Measurements from ENCODE around the gene MIF4GD.
"Not testable (repeated sequence)": the region's sequence is repeated elsewhere in the genome, so short reads cannot be mapped to it uniquely, and the experiment has no call there.

MIF4GD gene

GRCh38 chr17:75280189-75280588, 9.2 kb upstream of the MIF4GD start:
- H3K9ac ChIP-seq (ENCODE audit: low read length); H3K4me1 ChIP-seq (ENCODE audit: control insufficient read depth, insufficient read depth, low read length); H3K9me3 ChIP-seq (ENCODE audit: control insufficient read depth, low read length); H3K36me3 ChIP-seq (ENCODE audit: control insufficient read depth, insufficient read depth, low read length); H3K4me3 ChIP-seq (ENCODE audit: low read length); H3K27me3 ChIP-seq (ENCODE audit: control insufficient read depth, insufficient read depth, low read length): not testable (repeated sequence)

DNA sequence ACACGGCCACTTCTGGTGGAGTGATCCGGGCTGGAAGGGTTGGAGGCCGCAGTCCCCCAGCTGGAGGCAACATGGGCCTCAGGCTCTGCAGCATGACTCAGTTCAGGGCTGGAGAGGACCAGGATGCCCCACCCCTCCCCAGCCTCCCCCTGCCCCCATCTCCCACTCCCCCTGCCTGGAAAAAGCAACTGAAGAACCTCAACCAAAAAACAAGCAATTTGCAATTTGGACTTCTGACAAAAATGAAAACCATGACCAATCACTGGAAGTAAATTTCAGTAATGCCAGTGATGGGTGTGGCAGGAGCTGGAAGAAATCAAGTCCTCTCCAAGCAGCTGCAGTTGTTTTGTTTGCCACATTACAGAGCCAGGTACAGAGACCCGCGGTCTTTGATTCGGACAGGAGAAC, 6.6 kb upstream of the MIF4GD start:
- Histone ChIP-seq H3K9ac (ENCODE audit: low read length) (no peak overlapping the region), H3K9me3 (ENCODE audit: control insufficient read depth, low read length) (no peaks in the 10 kb centered on the region), H3K4me1 (ENCODE audit: control insufficient read depth, insufficient read depth, low read length) (no peaks in the 10 kb centered on the region), H3K27me3 (ENCODE audit: control insufficient read depth, insufficient read depth, low read length) (no peaks in the 10 kb centered on the region), H3K36me3 (ENCODE audit: control insufficient read depth, insufficient read depth, low read length) (no peaks in the 10 kb centered on the region), H3K4me3 (ENCODE audit: low read length) (no peak overlapping the region)

DNA sequence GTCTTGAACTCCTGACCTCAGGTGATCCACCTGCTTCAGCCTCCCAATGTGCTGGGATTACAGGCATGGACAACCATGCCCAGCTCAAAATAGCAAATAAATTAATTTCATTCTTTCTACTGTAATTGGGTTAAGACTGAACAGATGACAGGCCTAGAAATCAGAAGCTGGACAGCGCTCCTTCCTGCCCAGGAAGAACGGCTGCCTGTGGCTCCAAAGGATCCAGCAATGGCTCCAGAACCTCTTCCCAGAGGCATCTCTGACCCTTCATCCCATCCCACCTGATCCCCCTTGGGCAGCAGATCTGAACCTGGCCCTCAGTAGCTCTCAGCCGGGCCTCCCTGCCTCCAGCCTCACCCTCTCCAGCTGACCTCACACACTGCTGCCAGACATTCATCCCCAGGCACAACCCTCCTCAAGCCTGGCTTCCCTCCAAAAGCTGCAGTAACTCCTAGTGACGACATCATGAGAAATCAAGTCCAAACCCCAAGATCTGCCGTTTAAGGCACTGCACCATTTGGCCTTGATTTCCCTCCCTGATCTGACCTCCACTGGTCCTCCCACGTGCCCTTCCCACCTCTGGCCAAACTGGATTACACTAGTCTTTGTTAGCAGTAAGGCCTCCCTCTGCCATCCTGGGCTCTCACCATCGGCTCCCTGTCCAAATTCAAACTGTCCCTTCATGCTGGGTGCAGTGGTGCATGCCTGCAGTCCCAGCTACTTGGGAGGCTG, 3.1 kb upstream of the MIF4GD start:
- H3K27me3 ChIP-seq (ENCODE audit: control insufficient read depth, insufficient read depth, low read length): no peaks in the 10 kb centered on the region
- H3K9ac ChIP-seq (ENCODE audit: low read length): no peak overlapping the region
- H3K4me1 ChIP-seq (ENCODE audit: control insufficient read depth, insufficient read depth, low read length): peaks cover 16% of the 10 kb centered on the region
- no peak overlapping the region for H3K4me3 ChIP-seq (ENCODE audit: low read length)
- H3K9me3 ChIP-seq (ENCODE audit: control insufficient read depth, low read length): no peaks in the 10 kb centered on the region
- H3K36me3 ChIP-seq (ENCODE audit: control insufficient read depth, insufficient read depth, low read length): no peaks in the 10 kb centered on the region

DNA sequence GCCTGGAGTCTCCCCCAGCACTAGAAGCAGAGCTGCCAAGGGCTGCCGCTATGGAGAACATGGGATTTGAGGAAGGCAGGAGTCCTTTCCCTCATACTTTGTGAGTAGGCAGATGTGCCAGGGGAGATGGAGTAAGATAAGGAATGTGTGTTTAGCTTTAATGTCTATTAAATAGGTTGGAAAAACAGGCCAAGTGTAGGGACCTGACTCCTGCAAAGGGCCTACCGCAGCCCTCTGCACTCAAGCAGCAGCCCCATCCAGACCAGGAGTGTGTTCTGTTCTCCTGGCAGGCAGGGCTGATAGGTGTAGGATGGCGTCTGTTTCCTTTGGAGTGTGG, 1.8 kb upstream of the MIF4GD start:
- no peak overlapping the region for H3K9ac ChIP-seq (ENCODE audit: low read length)
- H3K4me1 ChIP-seq (ENCODE audit: control insufficient read depth, insufficient read depth, low read length): peaks cover 18% of the 10 kb centered on the region
- H3K36me3 ChIP-seq (ENCODE audit: control insufficient read depth, insufficient read depth, low read length): no peaks in the 10 kb centered on the region
- no peak overlapping the region for H3K4me3 ChIP-seq (ENCODE audit: low read length)
- no peaks in the 10 kb centered on the region for H3K27me3 ChIP-seq (ENCODE audit: control insufficient read depth, insufficient read depth, low read length)
- H3K9me3 ChIP-seq (ENCODE audit: control insufficient read depth, low read length): no peaks in the 10 kb centered on the region

GRCh38 chr17:75271955-75272847, 1.2 kb upstream of the MIF4GD start:
- H3K4me3 ChIP-seq (ENCODE audit: low read length): peak overlapping the region; percentile 41
- no peaks in the 10 kb centered on the region for H3K9me3 ChIP-seq (ENCODE audit: control insufficient read depth, low read length)
- no peaks in the 10 kb centered on the region for H3K36me3 ChIP-seq (ENCODE audit: control insufficient read depth, insufficient read depth, low read length)
- H3K4me1 ChIP-seq (ENCODE audit: control insufficient read depth, insufficient read depth, low read length): peaks cover 25% of the 10 kb centered on the region
- no peaks in the 10 kb centered on the region for H3K27me3 ChIP-seq (ENCODE audit: control insufficient read depth, insufficient read depth, low read length)
- peak overlapping the region; percentile 71 for H3K9ac ChIP-seq (ENCODE audit: low read length)

- no peaks in the 10 kb centered on the region for H3K9me3 ChIP-seq (ENCODE audit: control insufficient read depth, low read length)
- H3K4me1 ChIP-seq (ENCODE audit: control insufficient read depth, insufficient read depth, low read length): peaks cover 29% of the 10 kb centered on the region
- peak overlapping the region; percentile 41 for H3K4me3 ChIP-seq (ENCODE audit: low read length)
- no peaks in the 10 kb centered on the region for H3K27me3 ChIP-seq (ENCODE audit: control insufficient read depth, insufficient read depth, low read length)
- peak overlapping the region; percentile 71 for H3K9ac ChIP-seq (ENCODE audit: low read length)
- H3K36me3 ChIP-seq (ENCODE audit: control insufficient read depth, insufficient read depth, low read length): no peaks in the 10 kb centered on the region
Measured at GRCh38 chr17:75271233-75271954, 363 bp upstream of the MIF4GD start.

- H3K9me3 ChIP-seq (ENCODE audit: control insufficient read depth, low read length): no peaks in the 10 kb centered on the region
- peaks cover 3% of the 10 kb centered on the region for H3K36me3 ChIP-seq (ENCODE audit: control insufficient read depth, insufficient read depth, low read length)
- peak overlapping the region; percentile 90 for H3K9ac ChIP-seq (ENCODE audit: low read length)
- H3K27me3 ChIP-seq (ENCODE audit: control insufficient read depth, insufficient read depth, low read length): no peaks in the 10 kb centered on the region
- H3K4me1 ChIP-seq (ENCODE audit: control insufficient read depth, insufficient read depth, low read length): peaks cover 29% of the 10 kb centered on the region
- peak overlapping the region; percentile 96 for H3K4me3 ChIP-seq (ENCODE audit: low read length)
Measured at GRCh38 chr17:75270218-75270965, 639 bp downstream of the MIF4GD start.

DNA sequence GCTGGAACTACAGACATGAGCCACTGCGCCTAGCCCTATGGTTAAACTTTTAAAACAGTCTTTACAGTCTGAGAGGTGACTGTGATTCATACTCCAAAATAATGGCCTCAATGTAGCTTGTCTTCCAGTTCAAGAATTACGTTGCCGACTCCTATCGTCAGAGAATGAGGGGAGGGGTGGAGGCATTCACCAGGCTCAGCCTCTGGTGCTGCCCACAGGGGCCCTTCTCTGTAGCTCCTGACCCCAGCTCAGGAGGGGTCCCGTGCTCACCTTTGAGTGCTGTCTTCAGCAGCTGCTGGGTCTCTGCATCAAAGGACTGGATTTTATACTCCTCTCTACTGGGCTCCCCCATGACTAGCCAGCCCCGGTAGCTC, 1.2 kb downstream of the MIF4GD start:
- H3K9ac ChIP-seq (ENCODE audit: low read length): peak overlapping the region; percentile 90
- H3K27me3 ChIP-seq (ENCODE audit: control insufficient read depth, insufficient read depth, low read length): no peaks in the 10 kb centered on the region
- peaks cover 5% of the 10 kb centered on the region for H3K36me3 ChIP-seq (ENCODE audit: control insufficient read depth, insufficient read depth, low read length)
- H3K4me1 ChIP-seq (ENCODE audit: control insufficient read depth, insufficient read depth, low read length): peaks cover 29% of the 10 kb centered on the region
- peak overlapping the region; percentile 96 for H3K4me3 ChIP-seq (ENCODE audit: low read length)
- no peaks in the 10 kb centered on the region for H3K9me3 ChIP-seq (ENCODE audit: control insufficient read depth, low read length)

- Histone ChIP-seq H3K4me1 (ENCODE audit: control insufficient read depth, insufficient read depth, low read length) (peaks cover 32% of the 10 kb centered on the region), H3K9me3 (ENCODE audit: control insufficient read depth, low read length) (no peaks in the 10 kb centered on the region), H3K27me3 (ENCODE audit: control insufficient read depth, insufficient read depth, low read length) (no peaks in the 10 kb centered on the region), H3K4me3 (ENCODE audit: low read length) (no peak overlapping the region), H3K36me3 (ENCODE audit: control insufficient read depth, insufficient read depth, low read length) (peaks cover 5% of the 10 kb centered on the region), H3K9ac (ENCODE audit: low read length) (no peak overlapping the region)
Measured at GRCh38 chr17:75267411-75268232, 3.4 kb downstream of the MIF4GD start.

GRCh38 chr17:75267153-75267410, 3.9 kb downstream of the MIF4GD start:
- H3K9me3 ChIP-seq (ENCODE audit: control insufficient read depth, low read length): no peaks in the 10 kb centered on the region
- peaks cover 5% of the 10 kb centered on the region for H3K36me3 ChIP-seq (ENCODE audit: control insufficient read depth, insufficient read depth, low read length)
- peaks cover 32% of the 10 kb centered on the region for H3K4me1 ChIP-seq (ENCODE audit: control insufficient read depth, insufficient read depth, low read length)
- no peaks in the 10 kb centered on the region for H3K27me3 ChIP-seq (ENCODE audit: control insufficient read depth, insufficient read depth, low read length)
- no peak overlapping the region for H3K9ac ChIP-seq (ENCODE audit: low read length)
- H3K4me3 ChIP-seq (ENCODE audit: low read length): no peak overlapping the region

Measured in mucosa of stomach (tissue), 1 donor.